HEK293 (cell line): Measurements from ENCODE around the gene BTNL8.

ENCODE experiments used
- CTCF ChIA-PET: fragments of 350-600 bp; formaldehyde crosslinking; extraction: SDS; loops from one replicate; lab custom pipeline; 2021; ENCODE audit warnings: antibody characterized with exemption; lab: Yijun Ruan, JAX
- POLR2A ChIA-PET: fragments of 300-600 bp; formaldehyde crosslinking; extraction: SDS; loops from one replicate; lab custom pipeline; 2020; ENCODE audit warnings: antibody characterized with exemption, inconsistent platforms; lab: Yijun Ruan, JAX
- H3K27ac ChIP-seq: fragments of 200-500 bp; sonication (Bioruptor generic); 2 replicates; pipeline ENCODE4 v1.5.1; 2014; ENCODE audit warnings: low read depth, low read length, control low read depth, inconsistent platforms; ENCODE audit errors: extremely low read depth
- H3K36me3 ChIP-seq, 2 experiments: fragments of 200-500 bp in 1 of 2; sonication (Bioruptor generic) in 1 of 2; 1 replicate in 1 of 2; 2 replicates in 1 of 2; pipeline ENCODE4 v1.5.1; 2014 to 2017; ENCODE audit warnings: inconsistent platforms in 2 of 2, low read length in 2 of 2; ENCODE audit not compliant: control insufficient read depth in 2 of 2, insufficient read depth in 1 of 2
- H3K4me1 ChIP-seq: fragments of 200-500 bp; sonication (Bioruptor generic); 2 replicates; pipeline ENCODE4 v1.5.1; 2014; ENCODE audit warnings: mild to moderate bottlenecking, low read length, inconsistent platforms; ENCODE audit not compliant: control insufficient read depth, insufficient read depth
- H3K4me3 ChIP-seq: 2 replicates; pipeline ENCODE4 v1.5.1; 2011; ENCODE audit warnings: low read depth, mild to moderate bottlenecking, control low read depth, low read length, moderate library complexity
- H3K9me3 ChIP-seq: fragments of 200-500 bp; sonication (Bioruptor generic); 2 replicates; pipeline ENCODE4 v1.5.1; 2014; ENCODE audit warnings: low read depth, low read length, inconsistent platforms; ENCODE audit not compliant: control insufficient read depth, insufficient read depth
- REPIN1 ChIP-seq: fragments of 450-650 bp; formaldehyde crosslinking; IDR thresholded peaks from 2 replicates; pipeline ENCODE4 v1.5.1; 2017; ENCODE audit warnings: missing biosample characterization, missing genetic modification characterization, low read depth
- ZNF174 ChIP-seq: fragments of 450-650 bp; formaldehyde crosslinking; IDR thresholded peaks from 2 replicates; pipeline ENCODE4 v1.5.0; 2017; ENCODE audit warnings: missing biosample characterization, mild to moderate bottlenecking, missing genetic modification characterization
- ZNF48 ChIP-seq: fragments of 450-650 bp; formaldehyde crosslinking; IDR thresholded peaks from 2 replicates; pipeline ENCODE4 v1.5.1; 2016; ENCODE audit warnings: missing biosample characterization, missing genetic modification characterization
- ZNF514 ChIP-seq: fragments of 450-650 bp; formaldehyde crosslinking; IDR thresholded peaks from 2 replicates; pipeline ENCODE4 v1.5.1; 2016; ENCODE audit warnings: missing biosample characterization, missing genetic modification characterization
- ZNF529 ChIP-seq: fragments of 450-650 bp; formaldehyde crosslinking; IDR thresholded peaks from 2 replicates; pipeline ENCODE4 v1.5.1; 2017; ENCODE audit warnings: missing genetic modification characterization, missing biosample characterization; ENCODE audit not compliant: insufficient replicate concordance
- ZNF768 ChIP-seq: fragments of 450-650 bp; formaldehyde crosslinking; IDR thresholded peaks from 2 replicates; pipeline ENCODE4 v1.5.1; 2018; ENCODE audit warnings: missing biosample characterization, mild to moderate bottlenecking, missing genetic modification characterization
- ZNF777 ChIP-seq: fragments of 450-650 bp; formaldehyde crosslinking; IDR thresholded peaks from 2 replicates; pipeline ENCODE4 v1.5.1; 2017; ENCODE audit warnings: missing biosample characterization, missing genetic modification characterization, borderline replicate concordance
- ZNF830 ChIP-seq: fragments of 450-650 bp; IDR thresholded peaks from 2 replicates; pipeline ENCODE4 v1.5.0; 2018; ENCODE audit warnings: missing biosample characterization, missing genetic modification characterization, low read depth, mild to moderate bottlenecking, moderate library complexity
- TF ChIP-seq, protein P1 (sequence below): fragments of 450-650 bp; formaldehyde crosslinking; IDR thresholded peaks from 2 replicates; pipeline ENCODE4 v1.5.1; 2016; ENCODE audit warnings: missing biosample characterization, missing genetic modification characterization, low read depth
- TF ChIP-seq, protein P2 (sequence below): fragments of 450-650 bp; formaldehyde crosslinking; IDR thresholded peaks from 2 replicates; pipeline ENCODE4 v1.5.1; 2016; ENCODE audit warnings: missing biosample characterization, missing genetic modification characterization, borderline replicate concordance
- TF ChIP-seq, protein P3 (sequence below): fragments of 450-650 bp; formaldehyde crosslinking; IDR thresholded peaks from 2 replicates; pipeline ENCODE4 v1.5.1; 2017; ENCODE audit warnings: missing biosample characterization, missing genetic modification characterization
- TF ChIP-seq, protein P4 (sequence below): fragments of 450-650 bp; formaldehyde crosslinking; conservative IDR thresholded peaks from 2 replicates; pipeline ENCODE4 v1.5.1; 2016; ENCODE audit warnings: low read depth, missing biosample characterization, missing genetic modification characterization
- TF ChIP-seq, protein P5 (sequence below): fragments of 450-650 bp; formaldehyde crosslinking; IDR thresholded peaks from 2 replicates; pipeline ENCODE4; 2016; ENCODE audit warnings: missing biosample characterization, missing genetic modification characterization

Gene BTNL8

DNA sequence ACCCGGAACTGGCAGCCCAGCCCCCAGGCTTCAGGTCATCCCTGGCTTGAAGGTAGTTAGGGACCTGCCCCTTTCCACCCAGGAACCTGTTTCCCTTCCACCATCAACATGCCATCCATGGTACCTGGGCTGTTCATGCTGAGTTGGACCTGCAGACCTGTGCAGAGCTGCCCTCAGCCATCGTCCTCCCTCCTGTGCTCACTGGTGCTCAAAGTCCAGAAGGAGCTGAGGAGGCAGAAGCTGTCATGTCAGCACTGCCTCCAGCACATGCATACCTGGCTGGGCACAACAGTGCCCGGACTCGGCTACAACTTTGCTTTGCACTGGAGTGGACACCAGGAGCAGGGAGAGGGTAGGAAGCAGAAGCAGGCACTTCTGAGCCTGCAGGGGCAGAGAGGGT is 36.2 kb downstream of the BTNL8 start:
- CTCF ChIA-PET, result no interaction called here
- Histone ChIP-seq H3K36me3 (no peaks in the 10 kb centered on the region), H3K27ac (no peak overlapping the region), H3K9me3 (no peaks in the 10 kb centered on the region), H3K4me1 (no peaks in the 10 kb centered on the region), H3K4me3 (no peak overlapping the region)
- TF ChIP-seq, protein P1, sequence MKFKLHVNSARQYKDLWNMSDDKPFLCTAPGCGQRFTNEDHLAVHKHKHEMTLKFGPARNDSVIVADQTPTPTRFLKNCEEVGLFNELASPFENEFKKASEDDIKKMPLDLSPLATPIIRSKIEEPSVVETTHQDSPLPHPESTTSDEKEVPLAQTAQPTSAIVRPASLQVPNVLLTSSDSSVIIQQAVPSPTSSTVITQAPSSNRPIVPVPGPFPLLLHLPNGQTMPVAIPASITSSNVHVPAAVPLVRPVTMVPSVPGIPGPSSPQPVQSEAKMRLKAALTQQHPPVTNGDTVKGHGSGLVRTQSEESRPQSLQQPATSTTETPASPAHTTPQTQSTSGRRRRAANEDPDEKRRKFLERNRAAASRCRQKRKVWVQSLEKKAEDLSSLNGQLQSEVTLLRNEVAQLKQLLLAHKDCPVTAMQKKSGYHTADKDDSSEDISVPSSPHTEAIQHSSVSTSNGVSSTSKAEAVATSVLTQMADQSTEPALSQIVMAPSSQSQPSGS (tag by site-specific recombination), result no peak
- TF ChIP-seq ZNF830 (tag by site-specific recombination) (no peak), REPIN1 (tag by site-specific recombination) (no peak), ZNF768 (tag by site-specific recombination) (no peak), ZNF529 (tag by site-specific recombination) (no peak), ZNF174 (tag by site-specific recombination) (no peak), ZNF777 (no peak), ZNF48 (tag by site-specific recombination) (no peak), ZNF514 (tag by site-specific recombination) (no peak)
- TF ChIP-seq, protein P2, sequence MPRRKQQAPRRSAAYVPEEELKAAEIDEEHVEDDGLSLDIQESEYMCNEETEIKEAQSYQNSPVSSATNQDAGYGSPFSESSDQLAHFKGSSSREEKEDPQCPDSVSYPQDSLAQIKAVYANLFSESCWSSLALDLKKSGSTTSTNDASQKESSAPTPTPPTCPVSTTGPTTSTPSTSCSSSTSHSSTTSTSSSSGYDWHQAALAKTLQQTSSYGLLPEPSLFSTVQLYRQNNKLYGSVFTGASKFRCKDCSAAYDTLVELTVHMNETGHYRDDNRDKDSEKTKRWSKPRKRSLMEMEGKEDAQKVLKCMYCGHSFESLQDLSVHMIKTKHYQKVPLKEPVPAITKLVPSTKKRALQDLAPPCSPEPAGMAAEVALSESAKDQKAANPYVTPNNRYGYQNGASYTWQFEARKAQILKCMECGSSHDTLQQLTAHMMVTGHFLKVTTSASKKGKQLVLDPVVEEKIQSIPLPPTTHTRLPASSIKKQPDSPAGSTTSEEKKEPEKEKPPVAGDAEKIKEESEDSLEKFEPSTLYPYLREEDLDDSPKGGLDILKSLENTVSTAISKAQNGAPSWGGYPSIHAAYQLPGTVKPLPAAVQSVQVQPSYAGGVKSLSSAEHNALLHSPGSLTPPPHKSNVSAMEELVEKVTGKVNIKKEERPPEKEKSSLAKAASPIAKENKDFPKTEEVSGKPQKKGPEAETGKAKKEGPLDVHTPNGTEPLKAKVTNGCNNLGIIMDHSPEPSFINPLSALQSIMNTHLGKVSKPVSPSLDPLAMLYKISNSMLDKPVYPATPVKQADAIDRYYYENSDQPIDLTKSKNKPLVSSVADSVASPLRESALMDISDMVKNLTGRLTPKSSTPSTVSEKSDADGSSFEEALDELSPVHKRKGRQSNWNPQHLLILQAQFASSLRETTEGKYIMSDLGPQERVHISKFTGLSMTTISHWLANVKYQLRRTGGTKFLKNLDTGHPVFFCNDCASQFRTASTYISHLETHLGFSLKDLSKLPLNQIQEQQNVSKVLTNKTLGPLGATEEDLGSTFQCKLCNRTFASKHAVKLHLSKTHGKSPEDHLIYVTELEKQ (tag by site-specific recombination), result no peak
- TF ChIP-seq, protein P3, sequence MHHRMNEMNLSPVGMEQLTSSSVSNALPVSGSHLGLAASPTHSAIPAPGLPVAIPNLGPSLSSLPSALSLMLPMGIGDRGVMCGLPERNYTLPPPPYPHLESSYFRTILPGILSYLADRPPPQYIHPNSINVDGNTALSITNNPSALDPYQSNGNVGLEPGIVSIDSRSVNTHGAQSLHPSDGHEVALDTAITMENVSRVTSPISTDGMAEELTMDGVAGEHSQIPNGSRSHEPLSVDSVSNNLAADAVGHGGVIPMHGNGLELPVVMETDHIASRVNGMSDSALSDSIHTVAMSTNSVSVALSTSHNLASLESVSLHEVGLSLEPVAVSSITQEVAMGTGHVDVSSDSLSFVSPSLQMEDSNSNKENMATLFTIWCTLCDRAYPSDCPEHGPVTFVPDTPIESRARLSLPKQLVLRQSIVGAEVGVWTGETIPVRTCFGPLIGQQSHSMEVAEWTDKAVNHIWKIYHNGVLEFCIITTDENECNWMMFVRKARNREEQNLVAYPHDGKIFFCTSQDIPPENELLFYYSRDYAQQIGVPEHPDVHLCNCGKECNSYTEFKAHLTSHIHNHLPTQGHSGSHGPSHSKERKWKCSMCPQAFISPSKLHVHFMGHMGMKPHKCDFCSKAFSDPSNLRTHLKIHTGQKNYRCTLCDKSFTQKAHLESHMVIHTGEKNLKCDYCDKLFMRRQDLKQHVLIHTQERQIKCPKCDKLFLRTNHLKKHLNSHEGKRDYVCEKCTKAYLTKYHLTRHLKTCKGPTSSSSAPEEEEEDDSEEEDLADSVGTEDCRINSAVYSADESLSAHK (tag by site-specific recombination), result no peak
- TF ChIP-seq, protein P4, sequence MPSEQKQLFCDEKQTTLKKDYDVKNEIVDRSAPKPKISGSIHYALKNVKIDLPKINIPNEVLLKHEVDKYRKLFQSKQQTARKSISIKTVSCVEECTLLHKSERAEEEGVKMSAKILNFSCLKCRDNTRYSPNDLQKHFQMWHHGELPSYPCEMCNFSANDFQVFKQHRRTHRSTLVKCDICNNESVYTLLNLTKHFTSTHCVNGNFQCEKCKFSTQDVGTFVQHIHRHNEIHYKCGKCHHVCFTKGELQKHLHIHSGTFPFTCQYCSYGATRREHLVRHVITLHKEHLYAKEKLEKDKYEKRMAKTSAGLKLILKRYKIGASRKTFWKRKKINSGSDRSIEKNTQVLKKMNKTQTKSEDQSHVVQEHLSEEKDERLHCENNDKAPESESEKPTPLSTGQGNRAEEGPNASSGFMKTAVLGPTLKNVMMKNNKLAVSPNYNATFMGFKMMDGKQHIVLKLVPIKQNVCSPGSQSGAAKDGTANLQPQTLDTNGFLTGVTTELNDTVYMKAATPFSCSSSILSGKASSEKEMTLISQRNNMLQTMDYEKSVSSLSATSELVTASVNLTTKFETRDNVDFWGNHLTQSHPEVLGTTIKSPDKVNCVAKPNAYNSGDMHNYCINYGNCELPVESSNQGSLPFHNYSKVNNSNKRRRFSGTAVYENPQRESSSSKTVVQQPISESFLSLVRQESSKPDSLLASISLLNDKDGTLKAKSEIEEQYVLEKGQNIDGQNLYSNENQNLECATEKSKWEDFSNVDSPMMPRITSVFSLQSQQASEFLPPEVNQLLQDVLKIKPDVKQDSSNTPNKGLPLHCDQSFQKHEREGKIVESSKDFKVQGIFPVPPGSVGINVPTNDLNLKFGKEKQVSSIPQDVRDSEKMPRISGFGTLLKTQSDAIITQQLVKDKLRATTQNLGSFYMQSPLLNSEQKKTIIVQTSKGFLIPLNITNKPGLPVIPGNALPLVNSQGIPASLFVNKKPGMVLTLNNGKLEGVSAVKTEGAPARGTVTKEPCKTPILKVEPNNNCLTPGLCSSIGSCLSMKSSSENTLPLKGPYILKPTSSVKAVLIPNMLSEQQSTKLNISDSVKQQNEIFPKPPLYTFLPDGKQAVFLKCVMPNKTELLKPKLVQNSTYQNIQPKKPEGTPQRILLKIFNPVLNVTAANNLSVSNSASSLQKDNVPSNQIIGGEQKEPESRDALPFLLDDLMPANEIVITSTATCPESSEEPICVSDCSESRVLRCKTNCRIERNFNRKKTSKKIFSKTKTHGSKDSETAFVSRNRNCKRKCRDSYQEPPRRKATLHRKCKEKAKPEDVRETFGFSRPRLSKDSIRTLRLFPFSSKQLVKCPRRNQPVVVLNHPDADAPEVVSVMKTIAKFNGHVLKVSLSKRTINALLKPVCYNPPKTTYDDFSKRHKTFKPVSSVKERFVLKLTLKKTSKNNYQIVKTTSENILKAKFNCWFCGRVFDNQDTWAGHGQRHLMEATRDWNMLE, result no peak
- TF ChIP-seq, protein P5, sequence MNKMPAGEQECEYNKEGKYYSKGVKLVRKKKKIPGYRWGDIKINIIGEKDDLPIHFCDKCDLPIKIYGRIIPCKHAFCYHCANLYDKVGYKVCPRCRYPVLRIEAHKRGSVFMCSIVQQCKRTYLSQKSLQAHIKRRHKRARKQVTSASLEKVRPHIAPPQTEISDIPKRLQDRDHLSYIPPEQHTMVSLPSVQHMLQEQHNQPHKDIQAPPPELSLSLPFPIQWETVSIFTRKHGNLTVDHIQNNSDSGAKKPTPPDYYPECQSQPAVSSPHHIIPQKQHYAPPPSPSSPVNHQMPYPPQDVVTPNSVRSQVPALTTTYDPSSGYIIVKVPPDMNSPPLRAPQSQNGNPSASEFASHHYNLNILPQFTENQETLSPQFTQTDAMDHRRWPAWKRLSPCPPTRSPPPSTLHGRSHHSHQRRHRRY, result no peak
- POLR2A ChIA-PET, result no interaction called here
